H1 (cell line): Measurements from ENCODE around the gene DMBX1. TPM values are rescaled to one million over a fixed set of nuclear protein-coding genes. Genes with fewer than 3 reads are reported as not detected.

ENCODE experiments used
- CBX5 ChIP-seq: fragments of 300-800, 300-1000 bp; sonication (generic); IDR thresholded peaks from 2 replicates; pipeline ENCODE4 v1.7.1; 2016; ENCODE audit warnings: antibody characterized with exemption, low read length, low read depth
- EGR1 ChIP-seq: IDR thresholded peaks from 2 replicates; pipeline ENCODE4 v1.6.1; 2011; ENCODE audit warnings: low read depth, low read length, borderline replicate concordance
- RBBP5 ChIP-seq: IDR thresholded peaks from 2 replicates; pipeline ENCODE4 v1.7.1; 2012; ENCODE audit warnings: low read depth, mild to moderate bottlenecking, inconsistent platforms, low read length, moderate library complexity, borderline replicate concordance
- RXRA ChIP-seq: IDR thresholded peaks from 2 replicates; pipeline ENCODE4 v1.6.1; 2011; ENCODE audit warnings: low read depth, mild to moderate bottlenecking, low read length, moderate library complexity; ENCODE audit not compliant: insufficient read depth
- SIX5 ChIP-seq: IDR thresholded peaks from 2 replicates; pipeline ENCODE4 v1.6.1; 2011; ENCODE audit warnings: mild to moderate bottlenecking, low read depth, low read length
- TCF12 ChIP-seq: IDR thresholded peaks from 2 replicates; pipeline ENCODE4 v1.6.1; 2011; ENCODE audit warnings: low read depth, mild to moderate bottlenecking, low read length
- polyA plus RNA-seq, 7 experiments: library from polyadenylated mRNA; depleted of rRNA in 3 of 7; stranded (reverse) in 5 of 7; unstranded in 2 of 7; fragments of >200 nt in 5 of 7; fragments of 200-250 nt in 2 of 7; gene quantifications; 1 replicate in 5 of 7; 2 replicates in 1 of 7; 4 replicates in 1 of 7; pipeline versions ENCODE4 v1.2.1 to v1.2.3, GENCODE V29; 2011 to 2013; ENCODE audit warnings: missing spikeins in 2 of 7, mixed read lengths in 2 of 7
- total RNA-seq: library from RNA; stranded (reverse); fragmentation: NEBNext Ultra II Directional; extraction: Animal tissue kit (Norgen Biotek cat#: 25700); gene quantifications from 2 replicates; pipeline ENCODE4 v1.2.1, GENCODE V29; 2021
- TF ChIP-seq, protein P1 (sequence below): fragments of 300-600 bp; sonication (generic); IDR thresholded peaks from 2 replicates; pipeline ENCODE4 v1.7.1; 2012; ENCODE audit warnings: low read length, moderate library complexity, mild to moderate bottlenecking, inconsistent platforms; ENCODE audit not compliant: insufficient replicate concordance

Gene DMBX1
- total and polyA plus RNA-seq, 2 of the 8 experiments (the other 6 are each of a cell fraction or from before 2014, with no cell fraction given): 0.23 to 0.30 TPM

GRCh38 chr1:46495778-46496177 is 6.1 kb downstream of the DMBX1 start (continued):
- TF ChIP-seq, protein P1, sequence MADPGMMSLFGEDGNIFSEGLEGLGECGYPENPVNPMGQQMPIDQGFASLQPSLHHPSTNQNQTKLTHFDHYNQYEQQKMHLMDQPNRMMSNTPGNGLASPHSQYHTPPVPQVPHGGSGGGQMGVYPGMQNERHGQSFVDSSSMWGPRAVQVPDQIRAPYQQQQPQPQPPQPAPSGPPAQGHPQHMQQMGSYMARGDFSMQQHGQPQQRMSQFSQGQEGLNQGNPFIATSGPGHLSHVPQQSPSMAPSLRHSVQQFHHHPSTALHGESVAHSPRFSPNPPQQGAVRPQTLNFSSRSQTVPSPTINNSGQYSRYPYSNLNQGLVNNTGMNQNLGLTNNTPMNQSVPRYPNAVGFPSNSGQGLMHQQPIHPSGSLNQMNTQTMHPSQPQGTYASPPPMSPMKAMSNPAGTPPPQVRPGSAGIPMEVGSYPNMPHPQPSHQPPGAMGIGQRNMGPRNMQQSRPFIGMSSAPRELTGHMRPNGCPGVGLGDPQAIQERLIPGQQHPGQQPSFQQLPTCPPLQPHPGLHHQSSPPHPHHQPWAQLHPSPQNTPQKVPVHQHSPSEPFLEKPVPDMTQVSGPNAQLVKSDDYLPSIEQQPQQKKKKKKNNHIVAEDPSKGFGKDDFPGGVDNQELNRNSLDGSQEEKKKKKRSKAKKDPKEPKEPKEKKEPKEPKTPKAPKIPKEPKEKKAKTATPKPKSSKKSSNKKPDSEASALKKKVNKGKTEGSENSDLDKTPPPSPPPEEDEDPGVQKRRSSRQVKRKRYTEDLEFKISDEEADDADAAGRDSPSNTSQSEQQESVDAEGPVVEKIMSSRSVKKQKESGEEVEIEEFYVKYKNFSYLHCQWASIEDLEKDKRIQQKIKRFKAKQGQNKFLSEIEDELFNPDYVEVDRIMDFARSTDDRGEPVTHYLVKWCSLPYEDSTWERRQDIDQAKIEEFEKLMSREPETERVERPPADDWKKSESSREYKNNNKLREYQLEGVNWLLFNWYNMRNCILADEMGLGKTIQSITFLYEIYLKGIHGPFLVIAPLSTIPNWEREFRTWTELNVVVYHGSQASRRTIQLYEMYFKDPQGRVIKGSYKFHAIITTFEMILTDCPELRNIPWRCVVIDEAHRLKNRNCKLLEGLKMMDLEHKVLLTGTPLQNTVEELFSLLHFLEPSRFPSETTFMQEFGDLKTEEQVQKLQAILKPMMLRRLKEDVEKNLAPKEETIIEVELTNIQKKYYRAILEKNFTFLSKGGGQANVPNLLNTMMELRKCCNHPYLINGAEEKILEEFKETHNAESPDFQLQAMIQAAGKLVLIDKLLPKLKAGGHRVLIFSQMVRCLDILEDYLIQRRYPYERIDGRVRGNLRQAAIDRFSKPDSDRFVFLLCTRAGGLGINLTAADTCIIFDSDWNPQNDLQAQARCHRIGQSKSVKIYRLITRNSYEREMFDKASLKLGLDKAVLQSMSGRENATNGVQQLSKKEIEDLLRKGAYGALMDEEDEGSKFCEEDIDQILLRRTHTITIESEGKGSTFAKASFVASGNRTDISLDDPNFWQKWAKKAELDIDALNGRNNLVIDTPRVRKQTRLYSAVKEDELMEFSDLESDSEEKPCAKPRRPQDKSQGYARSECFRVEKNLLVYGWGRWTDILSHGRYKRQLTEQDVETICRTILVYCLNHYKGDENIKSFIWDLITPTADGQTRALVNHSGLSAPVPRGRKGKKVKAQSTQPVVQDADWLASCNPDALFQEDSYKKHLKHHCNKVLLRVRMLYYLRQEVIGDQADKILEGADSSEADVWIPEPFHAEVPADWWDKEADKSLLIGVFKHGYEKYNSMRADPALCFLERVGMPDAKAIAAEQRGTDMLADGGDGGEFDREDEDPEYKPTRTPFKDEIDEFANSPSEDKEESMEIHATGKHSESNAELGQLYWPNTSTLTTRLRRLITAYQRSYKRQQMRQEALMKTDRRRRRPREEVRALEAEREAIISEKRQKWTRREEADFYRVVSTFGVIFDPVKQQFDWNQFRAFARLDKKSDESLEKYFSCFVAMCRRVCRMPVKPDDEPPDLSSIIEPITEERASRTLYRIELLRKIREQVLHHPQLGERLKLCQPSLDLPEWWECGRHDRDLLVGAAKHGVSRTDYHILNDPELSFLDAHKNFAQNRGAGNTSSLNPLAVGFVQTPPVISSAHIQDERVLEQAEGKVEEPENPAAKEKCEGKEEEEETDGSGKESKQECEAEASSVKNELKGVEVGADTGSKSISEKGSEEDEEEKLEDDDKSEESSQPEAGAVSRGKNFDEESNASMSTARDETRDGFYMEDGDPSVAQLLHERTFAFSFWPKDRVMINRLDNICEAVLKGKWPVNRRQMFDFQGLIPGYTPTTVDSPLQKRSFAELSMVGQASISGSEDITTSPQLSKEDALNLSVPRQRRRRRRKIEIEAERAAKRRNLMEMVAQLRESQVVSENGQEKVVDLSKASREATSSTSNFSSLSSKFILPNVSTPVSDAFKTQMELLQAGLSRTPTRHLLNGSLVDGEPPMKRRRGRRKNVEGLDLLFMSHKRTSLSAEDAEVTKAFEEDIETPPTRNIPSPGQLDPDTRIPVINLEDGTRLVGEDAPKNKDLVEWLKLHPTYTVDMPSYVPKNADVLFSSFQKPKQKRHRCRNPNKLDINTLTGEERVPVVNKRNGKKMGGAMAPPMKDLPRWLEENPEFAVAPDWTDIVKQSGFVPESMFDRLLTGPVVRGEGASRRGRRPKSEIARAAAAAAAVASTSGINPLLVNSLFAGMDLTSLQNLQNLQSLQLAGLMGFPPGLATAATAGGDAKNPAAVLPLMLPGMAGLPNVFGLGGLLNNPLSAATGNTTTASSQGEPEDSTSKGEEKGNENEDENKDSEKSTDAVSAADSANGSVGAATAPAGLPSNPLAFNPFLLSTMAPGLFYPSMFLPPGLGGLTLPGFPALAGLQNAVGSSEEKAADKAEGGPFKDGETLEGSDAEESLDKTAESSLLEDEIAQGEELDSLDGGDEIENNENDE: no peak
- no peak for TF ChIP-seq SIX5
- TF ChIP-seq RBBP5: no peak
- TF ChIP-seq TCF12: no peak
- no peak for TF ChIP-seq CBX5
- TF ChIP-seq RXRA: no peak
- TF ChIP-seq EGR1: no peak
- TF ChIP-seq, all 59 proteins: peak for 0
